Measurements from ENCODE around the gene C1orf50. TPM values are rescaled to one million over a fixed set of nuclear protein-coding genes. Genes with fewer than 3 reads are reported as not detected.

C1orf50 gene
- total and polyA plus RNA-seq, 7 donors, result 2.2 to 6.9 (median 3.5) TPM

DNA sequence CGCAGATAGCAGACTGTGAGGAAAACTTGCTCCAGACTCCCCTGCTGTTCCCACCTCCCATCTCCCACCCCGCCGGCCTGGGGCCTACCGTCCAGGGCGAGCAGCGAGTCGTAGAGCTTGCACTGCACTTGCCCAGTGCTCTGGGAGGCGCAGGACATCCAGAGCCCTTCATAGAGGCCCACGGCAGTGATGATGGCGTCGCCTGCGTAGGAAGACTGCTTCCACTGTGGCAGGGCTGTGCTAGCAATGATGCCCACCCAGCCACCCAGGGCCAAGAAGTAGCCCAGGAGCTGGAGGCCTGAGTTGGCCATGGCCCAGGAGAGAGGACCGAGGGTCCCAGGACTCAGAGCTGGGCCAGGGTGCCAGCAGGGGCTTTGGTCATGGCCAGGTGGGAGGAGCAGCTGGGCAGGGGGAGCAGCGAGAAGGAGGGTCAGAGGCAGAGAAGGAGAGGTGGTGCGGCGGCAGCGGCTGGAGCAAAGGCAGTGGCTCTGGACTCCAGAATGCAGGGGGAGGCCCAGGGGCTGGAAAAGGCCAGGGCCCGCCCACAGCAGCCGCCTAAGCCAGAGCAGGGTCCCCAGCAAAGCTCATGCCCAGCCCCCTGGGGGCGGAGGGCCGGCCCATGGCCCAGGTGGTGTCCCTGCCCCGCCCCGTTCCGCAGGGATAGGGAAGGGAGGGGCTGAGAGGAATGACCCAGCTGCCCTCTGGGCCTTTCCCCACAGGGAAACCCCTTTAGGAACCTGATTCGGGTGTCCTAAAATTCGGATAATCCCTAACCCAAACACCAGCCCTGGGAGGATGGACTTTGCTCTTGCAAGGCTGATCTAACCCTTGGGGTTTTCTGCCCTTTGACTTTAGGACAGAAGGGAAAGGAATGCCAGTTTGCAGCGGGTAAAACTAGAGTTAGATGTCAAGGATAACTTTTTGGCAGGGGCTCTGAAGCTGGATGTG lies 27.0 kb upstream of the C1orf50 start, which contains the start of gene CLDN19:
TSS of gene CLDN19 (minus strand) at position 484 of the 948 bp plus-strand sequence. CDS start at position 311, 173 bp downstream.
- Histone ChIP-seq H3K4me1 (no peaks in the 10 kb centered on the region), H3K36me3 (no peaks in the 10 kb centered on the region)
- intact Hi-C loops (cut with DNase I), result loop anchor here (10.0 kb wide), 1 partner anchor 165 kb away; no protein-coding TSS in a partner anchor

DNA sequence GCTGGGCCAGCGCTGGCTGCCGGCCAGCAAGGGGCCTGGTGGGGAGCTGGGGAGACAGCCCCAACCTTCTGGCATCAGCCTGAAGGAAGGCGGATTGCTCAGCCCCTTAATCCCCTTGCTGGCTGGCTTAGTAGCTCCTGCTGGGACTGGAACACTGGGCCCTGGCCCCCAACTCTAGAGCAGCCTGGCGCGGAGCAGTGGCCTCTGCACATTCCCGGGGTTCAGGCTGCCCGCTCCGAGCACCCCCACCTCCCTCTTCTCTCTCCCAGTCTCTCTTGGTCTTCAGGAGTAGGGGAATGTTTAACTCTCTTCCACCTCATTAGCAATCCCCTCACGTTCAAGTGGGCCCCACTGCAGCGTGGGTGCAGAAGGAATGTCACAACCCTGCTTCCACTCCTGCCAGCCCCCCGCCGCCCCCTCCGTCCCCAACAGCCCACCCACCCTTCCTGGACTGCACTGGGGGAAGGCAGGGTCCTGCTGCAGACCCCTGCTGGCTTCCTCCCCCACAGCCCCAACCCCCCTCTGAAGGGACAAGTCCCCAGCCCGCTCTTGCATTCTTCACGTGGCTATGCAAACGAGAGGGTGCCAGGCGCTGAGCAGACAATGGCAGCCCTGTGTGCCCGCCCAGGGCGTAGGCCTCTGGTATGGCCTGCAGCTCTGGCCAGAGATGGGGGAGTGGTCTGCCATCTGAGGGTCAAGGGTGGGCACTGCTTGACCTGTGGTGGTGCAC lies 26.0 kb upstream of the C1orf50 start:
- no peaks in the 10 kb centered on the region for H3K27me3 ChIP-seq
- DNase-seq, result no peak
- peaks cover 0 to 7% (median 2%) of the 10 kb centered on the region in 4 donors for H3K36me3 ChIP-seq
- H3K27ac ChIP-seq, result no peak overlapping the region
- no peaks in the 10 kb centered on the region for H3K4me1 ChIP-seq
- WGBS, 2 donors, result 84 to 86% methylated on average over 19 of the region's 19 CpGs
- H3K9me3 ChIP-seq, result no peaks in the 10 kb centered on the region
- intact Hi-C loops (cut with DNase I), result loop anchor here (10.0 kb wide), 1 partner anchor 166 kb away; no protein-coding TSS in a partner anchor
- no peak overlapping the region for H3K4me3 ChIP-seq
- no peak for TF ChIP-seq POLR2AphosphoS5 (IDR thresholded peaks at IDR 0.05)
- TF ChIP-seq, protein P1, sequence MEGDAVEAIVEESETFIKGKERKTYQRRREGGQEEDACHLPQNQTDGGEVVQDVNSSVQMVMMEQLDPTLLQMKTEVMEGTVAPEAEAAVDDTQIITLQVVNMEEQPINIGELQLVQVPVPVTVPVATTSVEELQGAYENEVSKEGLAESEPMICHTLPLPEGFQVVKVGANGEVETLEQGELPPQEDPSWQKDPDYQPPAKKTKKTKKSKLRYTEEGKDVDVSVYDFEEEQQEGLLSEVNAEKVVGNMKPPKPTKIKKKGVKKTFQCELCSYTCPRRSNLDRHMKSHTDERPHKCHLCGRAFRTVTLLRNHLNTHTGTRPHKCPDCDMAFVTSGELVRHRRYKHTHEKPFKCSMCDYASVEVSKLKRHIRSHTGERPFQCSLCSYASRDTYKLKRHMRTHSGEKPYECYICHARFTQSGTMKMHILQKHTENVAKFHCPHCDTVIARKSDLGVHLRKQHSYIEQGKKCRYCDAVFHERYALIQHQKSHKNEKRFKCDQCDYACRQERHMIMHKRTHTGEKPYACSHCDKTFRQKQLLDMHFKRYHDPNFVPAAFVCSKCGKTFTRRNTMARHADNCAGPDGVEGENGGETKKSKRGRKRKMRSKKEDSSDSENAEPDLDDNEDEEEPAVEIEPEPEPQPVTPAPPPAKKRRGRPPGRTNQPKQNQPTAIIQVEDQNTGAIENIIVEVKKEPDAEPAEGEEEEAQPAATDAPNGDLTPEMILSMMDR (IDR thresholded peaks at IDR 0.05), result no peak
- TF ChIP-seq EP300 (IDR thresholded peaks at IDR 0.05), result no peak
- TF ChIP-seq POLR2A (IDR thresholded peaks at IDR 0.05), result no peak

More for the DNA sequence above, 27.0 kb upstream of the C1orf50 start, which contains the start of gene CLDN19:
- WGBS, 2 donors, result 65 to 76% methylated on average over 27 of the region's 27 CpGs
- no peak for DNase-seq
- Histone ChIP-seq H3K27me3 (no peaks in the 10 kb centered on the region), H3K9me3 (no peaks in the 10 kb centered on the region), H3K4me3 (no peak within 1 kb of the TSS), H3K27ac (no peak within 1 kb of the TSS)
- TF ChIP-seq, protein P1 (IDR thresholded peaks at IDR 0.05), result no peak
- TF ChIP-seq POLR2A (IDR thresholded peaks at IDR 0.05), result no peak
- TF ChIP-seq POLR2AphosphoS5 (IDR thresholded peaks at IDR 0.05), result no peak
- no peak for TF ChIP-seq EP300 (IDR thresholded peaks at IDR 0.05)

DNA sequence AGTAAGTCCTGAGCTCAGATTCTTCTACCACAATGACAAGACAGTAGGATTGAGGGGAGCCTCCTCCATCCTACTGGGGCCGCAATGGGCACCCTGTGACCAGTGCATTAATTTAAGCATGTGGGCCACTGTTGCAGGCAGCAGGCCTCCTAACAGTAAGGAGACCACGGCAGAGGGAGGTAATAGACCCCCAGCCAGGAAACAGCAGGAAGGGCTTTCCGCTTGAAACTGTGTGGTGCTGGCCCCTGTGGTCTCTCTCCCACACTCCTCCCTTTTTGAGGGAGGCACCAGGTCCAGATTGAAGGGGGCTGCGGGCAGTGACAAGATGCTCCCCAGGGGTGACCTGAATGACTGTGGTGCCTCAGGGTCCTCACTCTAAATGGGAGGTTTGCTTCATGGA lies 25.3 kb upstream of the C1orf50 start:
- DNase-seq, result no peak
- TF ChIP-seq POLR2A (IDR thresholded peaks at IDR 0.05), result no peak
- TF ChIP-seq, protein P1 (IDR thresholded peaks at IDR 0.05), result no peak
- TF ChIP-seq EP300 (IDR thresholded peaks at IDR 0.05), result no peak
- no peak for TF ChIP-seq POLR2AphosphoS5 (IDR thresholded peaks at IDR 0.05)
- H3K27ac ChIP-seq, result no peak overlapping the region
- intact Hi-C loops (cut with DNase I), result loop anchor here (10.0 kb wide), 1 partner anchor 167 kb away; no protein-coding TSS in a partner anchor
- H3K27me3 ChIP-seq, result no peaks in the 10 kb centered on the region
- WGBS, 2 donors, result 91 to 93% methylated on average over 4 of the region's 4 CpGs
- no peaks in the 10 kb centered on the region for H3K4me1 ChIP-seq
- no peak overlapping the region for H3K4me3 ChIP-seq
- H3K9me3 ChIP-seq, result no peaks in the 10 kb centered on the region
- peaks cover 0 to 14% (median 6%) of the 10 kb centered on the region in 4 donors for H3K36me3 ChIP-seq

DNA sequence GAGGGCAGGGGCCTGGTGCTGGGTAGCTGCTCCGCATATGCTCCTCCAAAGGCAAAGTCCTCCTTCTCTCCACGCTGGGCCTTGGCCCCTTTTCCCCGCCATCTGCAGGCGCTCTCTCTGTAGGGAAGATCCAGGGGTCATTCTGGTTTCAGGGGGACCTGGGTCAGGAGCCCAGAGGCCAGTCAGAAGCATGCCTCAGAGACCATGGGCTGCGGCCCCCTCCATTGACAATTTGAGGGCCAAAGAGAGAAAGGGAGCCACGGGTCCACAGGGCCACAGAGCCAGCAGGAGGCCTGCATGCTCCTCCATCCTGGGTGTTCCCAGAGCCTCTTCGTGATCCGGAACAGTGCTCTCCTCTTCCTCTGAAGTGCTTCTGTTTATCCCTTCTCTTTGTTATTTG lies 24.9 kb upstream of the C1orf50 start:
- no peaks in the 10 kb centered on the region for H3K27me3 ChIP-seq
- no peaks in the 10 kb centered on the region for H3K9me3 ChIP-seq
- intact Hi-C loops (cut with DNase I), result loop anchor here (10.0 kb wide), 1 partner anchor 167 kb away; no protein-coding TSS in a partner anchor
- TF ChIP-seq EP300 (IDR thresholded peaks at IDR 0.05) (no peak), POLR2AphosphoS5 (IDR thresholded peaks at IDR 0.05) (no peak), POLR2A (IDR thresholded peaks at IDR 0.05) (no peak)
- TF ChIP-seq, protein P1 (IDR thresholded peaks at IDR 0.05), result no peak
- H3K36me3 ChIP-seq, result peaks cover 0 to 18% (median 6%) of the 10 kb centered on the region in 4 donors
- H3K27ac ChIP-seq, result no peak overlapping the region
- no peak overlapping the region for H3K4me3 ChIP-seq
- WGBS, 2 donors, result 92 to 95% methylated on average over 8 of the region's 8 CpGs
- no peaks in the 10 kb centered on the region for H3K4me1 ChIP-seq
- no peak for DNase-seq

All from sigmoid colon (tissue), 7 donors.